HG02798 (cell line): ENCODE measurements around the gene TRMT5.

Experiments
- ATAC-seq: cut with Tn5 transposase; IDR thresholded peaks from one replicate; pipeline ENCODE4 v1.9.1; 2021; ENCODE audit warnings: mild to moderate bottlenecking; ENCODE audit not compliant: unreplicated experiment, poor library complexity

TRMT5 gene

DNA sequence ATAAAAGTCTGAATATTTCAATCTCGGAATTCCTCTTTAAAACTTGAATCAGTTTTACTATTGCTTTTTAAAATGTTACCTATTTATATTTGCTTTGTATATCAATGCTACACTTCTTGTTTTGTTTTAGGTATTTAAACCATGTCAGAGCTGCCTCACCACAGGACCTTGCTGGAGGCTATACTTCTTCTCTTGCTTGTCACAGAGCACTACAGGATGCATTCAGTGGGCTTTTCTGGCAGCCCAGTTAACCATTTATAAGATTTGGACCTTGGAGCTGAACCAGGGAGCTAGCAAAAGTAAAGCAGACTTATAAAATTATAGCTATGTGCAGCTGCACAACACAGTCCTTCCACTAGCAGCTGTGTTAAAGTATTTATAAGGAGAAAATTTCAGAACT lies 12.8 kb downstream of the TRMT5 start:
- no peak for ATAC-seq

DNA sequence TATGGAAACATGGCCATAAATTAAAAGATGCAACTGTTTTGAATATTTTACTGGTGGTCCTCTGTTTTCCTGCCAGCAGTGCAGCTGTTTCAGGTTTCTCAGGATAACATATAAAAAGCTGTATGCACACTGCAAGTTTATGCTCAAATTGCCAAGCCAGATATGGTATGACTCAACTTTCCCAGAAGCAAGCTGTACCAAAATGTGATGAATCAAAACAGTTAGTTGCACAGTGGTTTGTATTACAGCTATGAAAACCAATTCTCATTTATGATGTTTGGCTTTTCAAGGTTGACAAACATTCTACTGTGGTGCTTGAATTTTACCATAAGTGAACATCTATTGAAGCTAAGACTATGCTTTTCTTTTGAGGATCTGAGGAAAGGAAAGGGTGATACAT lies 15.5 kb downstream of the TRMT5 start:
- ATAC-seq: no peak

DNA sequence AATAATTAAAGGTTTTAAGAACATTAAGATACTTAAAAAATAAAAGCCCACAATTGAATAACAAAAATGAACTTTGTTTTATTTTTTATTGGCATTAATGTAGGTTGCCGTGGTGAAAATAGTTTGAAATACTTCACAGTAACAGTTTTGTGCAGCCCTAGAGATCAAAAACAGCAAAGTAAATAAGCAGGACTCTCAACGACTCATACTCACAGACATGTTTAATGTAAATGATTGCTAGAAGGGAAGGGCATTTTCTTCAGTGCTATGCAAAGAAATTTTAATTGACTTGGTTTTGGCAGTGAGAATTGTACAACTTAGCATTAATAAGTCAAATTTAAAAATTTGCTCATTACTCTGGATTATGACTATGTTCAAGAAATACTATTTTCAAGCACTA lies 16.0 kb downstream of the TRMT5 start:
- no peak for ATAC-seq

DNA sequence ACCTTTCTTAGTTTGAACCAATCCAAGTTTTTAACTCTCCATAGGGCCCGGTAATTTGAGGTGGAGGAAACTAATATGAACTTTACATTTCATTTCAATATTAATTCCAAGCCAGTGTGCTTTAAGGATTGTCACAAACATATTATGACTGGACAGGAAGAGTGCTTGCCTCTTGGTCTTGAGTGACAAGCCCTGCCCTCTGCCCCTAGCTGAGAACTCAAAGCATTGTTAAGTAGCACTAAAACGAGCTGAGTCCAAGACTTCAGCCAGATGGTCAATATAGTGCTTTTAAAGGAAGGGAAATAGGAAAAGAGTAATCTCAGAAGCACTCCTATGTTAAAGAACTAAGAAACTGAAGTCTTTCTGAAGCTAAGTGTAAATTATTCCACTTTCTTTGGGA lies 17.1 kb downstream of the TRMT5 start:
- no peak for ATAC-seq

DNA sequence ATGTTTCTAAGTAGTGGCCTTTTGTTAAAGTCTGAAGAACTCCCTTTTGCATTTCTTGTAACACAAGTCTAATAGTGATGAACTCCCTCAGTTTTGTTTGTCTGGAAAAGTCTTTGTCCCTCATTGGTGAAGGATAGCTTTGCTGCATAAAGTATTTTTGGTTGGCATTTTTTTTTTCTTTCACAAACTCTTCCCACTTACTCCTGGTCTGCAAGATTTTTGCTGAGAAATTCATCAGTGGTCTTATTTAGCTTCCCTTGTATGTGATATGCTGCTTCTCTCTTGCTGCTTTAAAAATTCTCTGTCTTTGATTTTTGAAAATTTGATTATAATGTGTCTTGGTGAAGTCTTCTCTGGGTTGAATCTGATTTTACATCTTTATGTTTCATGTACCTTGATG lies 22.7 kb downstream of the TRMT5 start:
- ATAC-seq: no peak

DNA sequence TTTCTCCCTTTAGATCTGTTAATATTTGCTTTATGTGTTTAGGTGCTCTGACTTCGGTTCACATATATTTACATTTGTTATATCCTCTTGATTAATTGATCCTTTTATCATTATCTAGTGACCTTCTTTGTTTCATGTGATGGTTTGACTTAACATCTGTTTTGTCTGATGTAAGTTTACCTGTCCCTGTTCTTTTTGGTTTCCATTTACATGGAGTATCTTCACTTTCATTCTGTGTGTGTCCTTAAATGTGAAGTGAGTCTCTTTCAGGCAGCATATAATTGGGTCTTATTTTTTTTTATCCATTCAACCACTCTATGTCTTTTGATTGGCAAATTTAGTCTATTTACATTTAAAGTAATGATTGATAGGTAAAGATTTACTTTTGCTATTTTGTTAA lies 24.2 kb downstream of the TRMT5 start:
- no peak for ATAC-seq

DNA sequence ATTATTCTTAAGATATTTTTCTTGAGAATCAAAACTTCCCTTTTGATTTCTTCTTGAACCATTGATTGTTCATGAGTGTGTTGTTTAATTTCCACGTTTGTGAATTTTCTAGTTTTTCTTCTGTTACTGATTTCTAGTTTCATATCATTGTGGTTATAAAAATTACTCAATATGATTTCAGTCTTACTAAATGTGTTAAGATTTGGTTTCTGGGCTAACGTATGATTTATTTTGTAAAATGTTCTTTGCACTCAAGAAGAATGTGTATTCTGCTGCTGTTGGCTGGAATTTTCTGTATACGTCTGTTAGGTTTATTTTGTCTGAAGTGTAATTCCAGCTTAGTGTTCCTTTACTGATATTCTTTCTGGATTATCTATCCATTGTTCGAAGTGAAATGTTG lies 24.7 kb downstream of the TRMT5 start:
- no peak for ATAC-seq

DNA sequence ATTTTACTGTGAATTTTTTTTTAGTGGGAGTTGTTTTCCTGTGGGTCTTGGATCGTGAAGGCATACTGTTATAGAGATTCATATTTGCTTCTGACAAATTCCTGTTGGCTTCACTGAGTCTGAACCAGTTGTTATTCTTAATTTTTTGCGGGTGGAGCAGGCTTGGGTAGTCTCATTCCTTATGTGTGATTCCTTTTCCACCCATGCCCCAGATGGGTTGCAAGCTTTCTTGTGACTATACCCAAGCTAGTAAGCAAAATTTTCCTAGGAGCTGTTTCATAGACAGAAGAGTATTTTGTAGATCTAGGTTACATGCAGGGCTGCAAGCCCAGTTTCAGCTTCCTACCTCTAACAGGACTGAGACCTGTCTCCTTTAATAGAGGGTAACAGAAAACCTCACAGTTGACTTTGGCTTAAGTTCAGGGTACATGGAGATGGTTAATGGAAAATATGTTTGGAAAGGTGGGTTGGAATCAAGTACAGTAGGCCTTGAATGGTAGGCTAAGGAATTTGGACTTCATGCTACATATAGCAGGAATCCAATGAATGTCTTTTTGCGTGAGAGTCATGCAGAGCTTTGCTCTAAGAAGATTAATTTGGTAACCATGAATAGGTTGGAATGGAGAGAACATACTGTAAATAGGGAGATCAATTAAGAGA lies 29.0 kb downstream of the TRMT5 start:
- ATAC-seq: no peak

DNA sequence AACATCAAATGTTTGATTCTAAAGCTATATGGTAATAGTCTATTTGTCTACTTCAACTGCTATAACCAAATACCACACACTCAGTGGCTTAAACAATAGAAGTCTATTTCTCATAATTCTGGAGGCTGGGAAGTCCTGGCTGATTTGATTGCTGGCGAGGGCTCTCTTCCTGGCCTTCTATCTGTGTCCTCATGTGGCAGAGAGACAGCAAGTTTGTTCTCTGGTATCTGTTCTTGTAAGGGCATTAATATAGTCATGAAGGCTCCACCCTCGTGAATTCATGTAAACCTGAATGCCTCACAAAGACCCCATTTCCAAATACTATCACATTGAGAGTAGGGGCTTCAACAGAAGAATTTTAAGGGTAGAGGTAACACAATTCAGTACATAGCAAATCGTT lies 34.1 kb downstream of the TRMT5 start:
- no peak for ATAC-seq

DNA sequence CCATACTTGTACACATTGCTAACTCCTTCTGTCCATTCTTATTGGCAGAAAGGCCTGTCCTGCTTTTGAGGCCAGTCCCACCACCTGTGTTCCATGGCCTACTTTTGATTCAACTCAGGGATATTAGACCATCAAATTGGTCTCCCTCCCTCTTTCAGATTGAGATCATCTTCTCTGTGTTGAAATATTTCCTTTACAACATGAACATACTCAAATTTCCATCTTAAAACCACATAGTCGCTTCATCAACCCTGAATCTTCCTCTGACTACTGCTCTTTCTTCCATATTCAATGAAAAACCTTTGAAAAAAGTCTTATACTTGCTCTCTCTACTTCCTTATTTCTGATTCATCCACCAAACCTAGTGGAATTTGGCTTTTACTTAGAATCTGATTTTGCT lies 34.9 kb downstream of the TRMT5 start:
- no peak for ATAC-seq

DNA sequence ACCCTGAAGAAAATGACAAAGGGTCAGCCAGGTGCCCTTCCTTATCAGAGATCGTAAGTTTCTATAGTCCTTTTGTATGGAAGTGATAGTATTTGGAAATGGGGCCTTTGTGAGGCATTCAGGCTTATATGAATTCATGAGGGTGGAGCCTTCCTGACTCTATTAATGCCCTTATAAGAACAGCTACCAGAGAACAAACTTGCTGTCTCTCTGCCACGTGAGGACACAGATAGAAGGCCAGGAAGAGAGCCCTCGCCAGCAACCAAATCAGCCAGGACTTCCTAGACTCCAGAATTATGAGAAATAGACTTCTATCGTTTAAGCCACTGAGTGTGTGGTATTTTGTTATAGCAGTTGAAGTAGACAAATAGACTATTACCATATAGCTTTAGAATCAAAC lies 36.7 kb downstream of the TRMT5 start:
- ATAC-seq: no peak

DNA sequence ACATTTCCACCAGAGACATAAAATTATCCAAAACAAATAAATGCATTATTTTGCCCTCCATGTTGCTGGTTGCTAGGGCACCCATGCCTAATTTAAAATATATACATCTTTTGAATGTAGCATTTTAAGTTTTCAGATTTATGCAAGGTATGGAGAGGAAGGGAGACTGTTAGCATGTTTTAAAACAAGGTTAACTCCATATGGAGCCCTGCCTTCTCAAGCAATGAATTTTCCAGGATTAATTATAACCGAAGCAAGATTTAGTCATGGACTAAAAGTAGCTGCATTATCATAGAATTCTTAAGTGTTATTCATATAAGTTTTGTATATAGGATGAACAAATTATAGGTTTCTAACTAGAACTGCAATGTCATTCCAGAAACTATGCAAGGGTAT lies 37.2 kb downstream of the TRMT5 start:
- ATAC-seq: no peak

DNA sequence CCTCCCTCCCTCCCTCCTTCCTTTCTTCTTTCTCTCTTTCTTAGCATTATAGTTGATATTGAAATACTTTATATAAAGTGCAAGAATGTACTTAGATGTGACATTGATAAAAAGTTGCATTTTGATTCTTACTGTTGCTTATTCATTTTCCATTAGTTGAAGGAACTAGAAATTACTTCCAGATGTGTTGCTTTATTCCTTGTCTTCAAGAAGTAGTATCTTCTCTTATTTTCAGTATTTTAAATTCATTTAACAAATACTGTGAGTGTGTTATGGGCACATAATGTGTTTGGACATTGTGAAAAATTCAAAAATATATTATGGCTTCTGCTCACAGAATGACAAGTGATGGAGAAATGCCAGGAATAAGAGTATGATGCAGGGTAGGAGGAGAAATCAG lies 45.6 kb downstream of the TRMT5 start:
- no peak for ATAC-seq

DNA sequence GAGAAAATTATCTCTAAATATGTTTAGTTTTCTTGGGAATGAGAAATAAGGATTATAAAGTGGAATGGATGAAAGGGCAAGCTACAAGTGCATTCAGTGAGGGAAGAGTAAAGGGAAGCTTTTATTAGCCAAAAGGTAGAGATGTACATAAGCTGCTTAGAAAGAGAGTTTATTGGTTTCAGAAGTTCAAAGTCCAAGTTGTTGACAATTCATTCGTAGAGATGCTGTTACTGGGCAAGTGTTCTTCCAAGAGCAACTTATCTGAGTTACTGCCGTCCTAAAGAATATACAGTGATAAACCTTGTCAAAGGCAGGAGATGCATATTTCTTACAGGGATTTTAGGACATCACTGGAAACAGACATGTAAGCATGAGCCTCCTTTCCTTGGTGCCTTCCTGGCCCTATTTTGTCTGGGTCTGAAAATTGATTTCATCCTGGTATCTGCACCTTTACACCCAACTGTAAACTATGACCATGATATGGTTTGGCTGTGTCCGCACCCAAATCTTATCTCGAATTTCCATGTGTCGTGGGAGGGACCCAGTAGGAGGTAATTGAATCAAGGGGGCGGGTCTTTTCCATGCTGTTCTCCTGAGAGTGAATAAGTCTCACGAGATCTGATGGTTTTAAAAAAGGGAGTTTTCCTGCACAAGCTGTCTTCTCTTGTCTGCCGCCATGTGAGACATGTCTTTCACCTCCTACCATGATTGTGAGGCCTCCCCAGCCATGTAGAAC lies 46.8 kb downstream of the TRMT5 start:
- no peak for ATAC-seq

DNA sequence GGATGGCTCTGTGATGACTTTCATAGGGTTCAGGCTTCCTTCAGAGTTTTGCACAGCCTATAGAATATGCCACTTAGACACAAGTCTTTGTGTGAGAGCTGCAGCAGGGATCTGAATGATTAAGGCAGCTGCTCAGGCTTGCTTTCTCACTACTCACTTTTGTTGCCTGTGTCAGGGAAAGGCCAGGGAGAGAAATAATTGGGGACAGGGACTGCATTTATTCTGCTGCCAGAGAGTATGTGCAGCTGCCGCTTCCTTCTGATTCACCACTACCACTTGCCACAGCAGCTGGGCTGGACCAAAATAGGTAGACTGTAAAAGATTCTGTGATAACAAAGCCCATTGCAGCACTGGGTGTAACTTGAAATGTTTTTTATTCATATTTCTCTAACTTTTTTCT lies 49.7 kb downstream of the TRMT5 start:
- no peak for ATAC-seq

DNA sequence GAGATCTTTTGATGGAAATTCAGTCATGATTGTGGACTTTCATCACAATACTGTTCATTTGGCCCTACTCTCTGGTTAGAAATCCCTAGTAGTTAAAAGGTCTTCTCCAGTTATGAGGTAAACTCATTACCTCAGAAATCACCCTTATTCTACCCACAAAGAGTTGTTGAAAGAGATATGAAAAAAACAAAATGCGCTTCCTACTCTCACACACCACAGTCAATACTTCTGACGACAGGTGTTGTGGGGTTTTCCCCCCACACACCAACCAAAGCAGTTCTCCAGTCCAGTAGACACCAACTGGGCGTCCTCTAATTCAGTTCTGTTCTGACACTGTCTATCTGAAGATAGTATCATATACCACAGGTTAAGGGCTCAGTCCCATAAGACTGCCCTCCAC lies 54.9 kb downstream of the TRMT5 start:
- peak; percentile 98 for ATAC-seq

DNA sequence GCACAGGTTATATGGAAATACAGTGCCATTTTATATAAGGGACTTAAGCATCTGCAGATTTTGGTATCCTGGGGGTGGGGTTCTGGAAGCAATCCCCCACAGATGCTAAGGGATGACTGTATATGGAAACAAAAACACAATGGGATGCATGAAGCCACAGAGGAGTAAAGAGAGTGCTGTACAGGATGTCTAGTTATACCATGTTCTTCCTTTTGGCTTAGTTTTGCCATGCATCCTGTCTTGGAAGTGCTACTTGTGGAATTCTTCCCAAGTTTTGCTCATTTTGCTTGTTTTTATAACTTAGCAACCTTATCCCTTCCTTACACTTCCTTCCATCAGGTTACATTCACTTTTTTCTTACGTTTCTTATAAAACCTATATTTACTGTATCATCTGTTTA lies 55.6 kb downstream of the TRMT5 start:
- ATAC-seq: no peak

DNA sequence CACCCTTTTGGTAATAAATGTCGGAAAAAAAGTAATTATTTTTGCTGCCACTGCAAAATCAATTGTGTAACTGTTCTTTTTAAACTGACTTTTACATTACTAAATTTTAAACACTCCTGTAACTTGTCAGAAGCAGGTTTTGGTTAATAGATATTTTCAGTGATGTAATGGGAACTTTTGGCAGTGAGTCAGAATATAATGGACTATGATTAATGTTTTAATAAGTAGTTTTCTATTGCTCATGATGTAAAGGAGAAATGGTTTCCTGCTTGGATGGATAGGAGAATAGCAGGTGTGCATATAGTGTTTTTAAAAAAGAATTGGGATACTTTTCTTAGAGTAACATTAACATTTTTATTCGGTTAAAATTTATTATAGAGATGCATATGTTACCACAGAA lies 58.8 kb downstream of the TRMT5 start:
- ATAC-seq: no peak
